ENCODE results near the gene PRKCH. TPM values are rescaled to one million over a fixed set of nuclear protein-coding genes. Genes with fewer than 3 reads are reported as not detected.

Gene PRKCH
- polyA plus RNA-seq, 2 of the 4 experiments (the other 2 are of a cell fraction) = 10.0 to 10.2 TPM

- WGBS (ENCODE audit: missing lambda C conversion rate) = 73% methylated on average over 1 of the region's 1 CpG
- Histone ChIP-seq H3K4me3 (no peak overlapping the region), H3K9me3 (no peaks in the 10 kb centered on the region), H3K27ac (peak overlapping the region; percentile 35 to 91; a peak in 3 of 6 replicates), H3K4me2 (no peak overlapping the region), H3K4me1 (peaks cover 69% of the 10 kb centered on the region)
- DNase-seq (ENCODE audit: low read depth in 1 of 2, low spot score in 1 of 2) (no peak), ATAC-seq (no peak), FAIRE-seq (no peak)
- ChIA-PET POLR2A (no interaction called here), CTCF (interaction anchor here (0.7 to 2.9 kb wide), 4 partner anchors 8 to 46 kb away, joined by 3 to 12 read pairs (median 4); no protein-coding TSS in a partner anchor)
- TF ChIP-seq HDAC2 (IDR thresholded peaks at IDR 0.05) = no peak
- no peak for TF ChIP-seq RAD21 (conservative IDR thresholded peaks at IDR 0.05 in 1 of 2, IDR thresholded peaks at IDR 0.05 in 1 of 2)
- no peak for TF ChIP-seq NPAS2 (CRISPR knock-in tag; IDR thresholded peaks at IDR 0.05; ENCODE audit: borderline replicate concordance)
- no peak for TF ChIP-seq CBX2 (IDR thresholded peaks at IDR 0.05; ENCODE audit: borderline replicate concordance, low read depth)
- TF ChIP-seq ESRRA (IDR thresholded peaks at IDR 0.05; ENCODE audit: borderline replicate concordance, low read length) = no peak
- no peak for TF ChIP-seq FOXS1 (CRISPR knock-in tag; IDR thresholded peaks at IDR 0.05)
- TF ChIP-seq JUNB (IDR thresholded peaks at IDR 0.05) = no peak
- no peak for TF ChIP-seq CEBPB (IDR thresholded peaks at IDR 0.05)
- no peak for TF ChIP-seq MYC (IDR thresholded peaks at IDR 0.05; ENCODE audit: borderline replicate concordance, low read length)
- TF ChIP-seq HES2 (IDR thresholded peaks at IDR 0.05) = no peak
- no peak for TF ChIP-seq ELK1 (IDR thresholded peaks at IDR 0.05; ENCODE audit: low read depth, low read length)
- no peak for TF ChIP-seq HOXB5 (CRISPR knock-in tag; IDR thresholded peaks at IDR 0.05)
- no peak for TF ChIP-seq USF2 (IDR thresholded peaks at IDR 0.05)
- no peak for TF ChIP-seq RARB (CRISPR knock-in tag; IDR thresholded peaks at IDR 0.05)
Observed at GRCh38 chr14:61521773-61522172, 200.4 kb downstream of the PRKCH start.

- TF ChIP-seq EHF (CRISPR knock-in tag; IDR thresholded peaks at IDR 0.05) (no peak), HOXA7 (CRISPR knock-in tag; IDR thresholded peaks at IDR 0.05) (no peak), RARB (CRISPR knock-in tag; IDR thresholded peaks at IDR 0.05) (no peak), RFX5 (IDR thresholded peaks at IDR 0.05) (no peak), BCL3 (IDR thresholded peaks at IDR 0.05) (no peak), ELK1 (IDR thresholded peaks at IDR 0.05; ENCODE audit: low read depth, low read length) (no peak), SREBF2 (IDR thresholded peaks at IDR 0.05) (no peak), HES2 (IDR thresholded peaks at IDR 0.05) (no peak)
- Histone ChIP-seq H3K27ac (peak overlapping the region; percentile 91 to 92), H3K4me3 (no peak overlapping the region), H3K4me2 (peak overlapping the region; percentile 74; the same call in 2 of the 3 replicates), H3K4me1 (peaks cover 69% of the 10 kb centered on the region), H3K9me3 (no peaks in the 10 kb centered on the region)
- CTCF ChIA-PET = interaction anchor here (0.8 to 2.0 kb wide), 7 partner anchors 9 to 48 kb away, joined by 3 to 6 read pairs (median 3); no protein-coding TSS in a partner anchor
- DNase-seq (ENCODE audit: low read depth in 1 of 2, low spot score in 1 of 2) = no peak
- 89% methylated on average over 5 of the region's 5 CpGs for WGBS (ENCODE audit: missing lambda C conversion rate)
- POLR2A ChIA-PET = interaction anchor here (1.1 to 1.6 kb wide), 3 partner anchors 38 to 48 kb away, joined by 3 to 5 read pairs (median 3); no protein-coding TSS in a partner anchor
- no peak for ATAC-seq
- no peak for FAIRE-seq
Observed at GRCh38 chr14:61523751-61524150, 202.4 kb downstream of the PRKCH start.

All from A549 (cell line).